Activated B cell treated with CpG ODN at 0.5 μM for 24 hours (primary cell): Measurements from ENCODE around the gene RILPL2. TPM values are rescaled to one million over a fixed set of nuclear protein-coding genes. Genes with fewer than 3 reads are reported as not detected.

Source experiments
- ATAC-seq: fragments of 200-7000 bp; cut with Tn5 transposase; one replicate; pipeline ENCODE4 v1.10.0; 2021; ENCODE audit warnings: low read depth, mild to moderate bottlenecking, moderate library complexity
- CTCF ChIA-PET: fragments of 350-600 bp; sonication (Branson Sonifier 250); formaldehyde crosslinking; loops from one replicate; lab custom pipeline; 2021; ENCODE audit warnings: antibody characterized with exemption; lab: Charles Lee
- POLR2A ChIA-PET: fragments of 350-600 bp; sonication (Branson Sonifier 250); formaldehyde crosslinking; loops from one replicate; lab custom pipeline; 2021; ENCODE audit warnings: antibody characterized with exemption; lab: Charles Lee
- DNase-seq: peaks from one replicate; pipeline ENCODE4 v3.0.0; 2022
- H3K27ac Mint-ChIP-seq: one replicate; pipeline ENCODE4 v1.8.0; 2020; ENCODE audit warnings: mixed read lengths
- H3K27me3 Mint-ChIP-seq: one replicate; pipeline ENCODE4 v1.8.0; 2021; ENCODE audit warnings: mixed read lengths
- H3K36me3 Mint-ChIP-seq: one replicate; pipeline ENCODE4 v1.8.0; 2021; ENCODE audit warnings: low read depth, mixed read lengths
- H3K4me1 Mint-ChIP-seq: one replicate; pipeline ENCODE4 v1.8.0; 2021; ENCODE audit warnings: mixed read lengths
- H3K4me3 Mint-ChIP-seq: one replicate; pipeline ENCODE4 v1.8.0; 2020; ENCODE audit warnings: mild to moderate bottlenecking, mixed read lengths
- H3K9me3 Mint-ChIP-seq: one replicate; pipeline ENCODE4 v1.8.0; 2020; ENCODE audit warnings: mixed read lengths
- CTCF ChIP-seq: fragments of 200-600 bp; IDR thresholded peaks from one replicate; pipeline ENCODE4 v1.8.0; 2022; ENCODE audit warnings: antibody characterized with exemption, mild to moderate bottlenecking
- intact Hi-C: fragments of 100-400 bp; cut with micrococcal nuclease; formaldehyde crosslinking; loops from one replicate; pipeline ENCODE4 v1.15.1; 2024
- total RNA-seq: library from RNA; stranded (reverse); gene quantifications from 2 replicates; pipeline ENCODE4 v1.2.3, GENCODE V29; 2022

Gene RILPL2
- total RNA-seq, 1 donor from 2014 or later, result 12.2 TPM

DNA sequence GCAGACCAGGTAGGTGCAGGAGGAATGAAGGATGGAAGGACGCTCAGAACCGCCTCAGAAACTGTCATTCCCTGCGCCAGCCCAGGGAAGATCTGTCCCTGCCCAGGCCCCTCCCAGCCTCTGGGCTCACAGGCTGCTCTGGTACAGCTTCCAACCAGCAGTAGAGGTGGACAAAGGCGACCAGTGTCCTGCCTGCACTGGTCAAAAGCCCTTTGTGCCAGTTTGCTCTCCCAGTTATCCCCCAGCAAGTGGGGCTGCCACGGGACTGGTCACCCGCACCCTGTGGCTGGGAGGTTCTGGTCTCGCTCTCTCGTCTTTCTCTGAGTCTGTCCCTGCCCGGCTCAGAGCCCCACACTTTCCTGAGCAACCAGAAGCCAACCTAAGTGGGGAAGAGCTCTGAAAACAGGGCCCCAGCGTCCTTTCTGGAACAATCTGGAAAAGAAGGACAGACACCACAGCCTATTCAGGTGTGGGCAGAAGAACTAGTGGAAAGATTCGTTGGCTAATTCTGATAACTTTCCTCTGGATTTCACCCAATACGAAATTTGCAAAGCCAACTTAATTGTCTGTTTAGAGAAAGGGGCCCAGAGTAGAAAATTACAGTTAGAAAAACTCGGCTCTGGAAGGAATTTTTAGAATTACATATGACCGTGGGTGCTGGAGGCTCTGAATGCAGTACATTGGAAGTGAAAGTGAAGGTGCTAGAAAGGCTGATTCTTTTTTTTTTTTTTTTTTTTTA is 43.1 kb upstream of the RILPL2 start:
- H3K4me3 Mint-ChIP-seq, result no peak overlapping the region
- no peak overlapping the region for H3K27ac Mint-ChIP-seq
- TF ChIP-seq CTCF, result no peak
- ChIA-PET POLR2A (interaction anchor here (0.6 kb wide), 2 partner anchors 20 to 35 kb away, joined by 4 to 5 read pairs; no protein-coding TSS in a partner anchor), CTCF (no interaction called here)
- DNase-seq (no peak), ATAC-seq (no peak)
- intact Hi-C loops, result loop anchor here (10.0 kb wide), 1 partner anchor 75 kb away; no protein-coding TSS in a partner anchor
- peaks cover 11% of the 10 kb centered on the region for H3K4me1 Mint-ChIP-seq
- H3K9me3 Mint-ChIP-seq, result no peaks in the 10 kb centered on the region
- H3K36me3 Mint-ChIP-seq, result peaks cover 6% of the 10 kb centered on the region
- no peaks in the 10 kb centered on the region for H3K27me3 Mint-ChIP-seq

DNA sequence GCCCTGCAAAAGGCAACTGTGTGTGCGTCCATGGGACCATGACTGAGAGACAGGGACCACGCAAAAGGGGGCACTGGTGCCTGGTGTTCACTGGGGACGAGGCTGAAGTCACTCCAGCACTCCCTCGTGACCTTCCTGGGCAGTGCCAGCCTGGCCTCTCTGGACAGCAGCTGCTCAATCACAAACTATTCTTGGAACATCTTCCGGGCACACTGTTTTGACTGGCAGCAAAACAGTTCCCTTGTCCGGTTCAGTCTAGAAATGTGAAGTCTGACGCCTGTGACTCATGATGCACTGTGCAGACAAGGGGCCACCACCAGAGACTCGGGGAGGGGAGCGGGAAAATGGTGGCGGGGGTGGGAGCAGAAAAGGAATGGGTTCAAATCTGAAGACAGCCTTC is 42.3 kb upstream of the RILPL2 start:
- no peak overlapping the region for H3K4me3 Mint-ChIP-seq
- no peaks in the 10 kb centered on the region for H3K27me3 Mint-ChIP-seq
- peaks cover 6% of the 10 kb centered on the region for H3K36me3 Mint-ChIP-seq
- DNase-seq, result no peak
- H3K9me3 Mint-ChIP-seq, result no peaks in the 10 kb centered on the region
- ChIA-PET POLR2A (no interaction called here), CTCF (no interaction called here)
- intact Hi-C loops, result no loop called here
- no peak for ATAC-seq
- no peak for TF ChIP-seq CTCF
- H3K4me1 Mint-ChIP-seq, result peaks cover 4% of the 10 kb centered on the region
- no peak overlapping the region for H3K27ac Mint-ChIP-seq

DNA sequence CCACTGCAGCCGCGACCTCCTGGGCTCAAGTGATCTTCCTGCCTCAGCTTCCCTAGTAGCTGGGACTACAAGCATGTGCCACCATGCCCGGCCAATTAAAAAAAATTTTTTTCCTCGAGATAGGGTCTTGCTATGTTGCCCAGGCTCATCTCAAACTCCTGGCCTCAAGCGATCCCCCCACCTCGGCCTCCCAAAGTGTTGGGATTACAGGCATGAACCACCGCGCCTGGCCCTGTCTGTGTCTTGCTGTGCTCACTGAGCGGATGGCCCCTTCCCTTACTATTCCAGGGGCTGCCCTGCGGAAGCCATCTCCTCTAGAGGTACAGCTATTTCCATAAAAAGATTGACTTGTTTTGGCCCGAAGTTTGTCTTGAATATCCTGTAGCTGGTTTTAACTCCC is 41.6 kb upstream of the RILPL2 start:
- DNase-seq, result no peak
- H3K4me3 Mint-ChIP-seq, result no peak overlapping the region
- peaks cover 6% of the 10 kb centered on the region for H3K36me3 Mint-ChIP-seq
- no peak for TF ChIP-seq CTCF
- intact Hi-C loops, result no loop called here
- no peak overlapping the region for H3K27ac Mint-ChIP-seq
- CTCF ChIA-PET, result no interaction called here
- peaks cover 1% of the 10 kb centered on the region for H3K4me1 Mint-ChIP-seq
- H3K27me3 Mint-ChIP-seq, result no peaks in the 10 kb centered on the region
- no peaks in the 10 kb centered on the region for H3K9me3 Mint-ChIP-seq
- no peak for ATAC-seq
- POLR2A ChIA-PET, result interaction anchor here (0.6 kb wide), 1 partner anchor 42 kb away, joined by 5 read pairs; the partner anchor contains the start of gene RILPL2

- H3K9me3 Mint-ChIP-seq, result no peaks in the 10 kb centered on the region
- H3K4me1 Mint-ChIP-seq, result peaks cover 1% of the 10 kb centered on the region
- ChIA-PET POLR2A (no interaction called here), CTCF (no interaction called here)
- DNase-seq (no peak), ATAC-seq (no peak)
- intact Hi-C loops, result no loop called here
- no peak for TF ChIP-seq CTCF
- H3K27ac Mint-ChIP-seq, result no peak overlapping the region
- H3K27me3 Mint-ChIP-seq, result no peaks in the 10 kb centered on the region
- no peak overlapping the region for H3K4me3 Mint-ChIP-seq
- peaks cover 23% of the 10 kb centered on the region for H3K36me3 Mint-ChIP-seq
Measured at GRCh38 chr12:123475246-123475703, 38.8 kb upstream of the RILPL2 start.

GRCh38 chr12:123474485-123475245 is 38.2 kb upstream of the RILPL2 start:
- ChIA-PET POLR2A (no interaction called here), CTCF (no interaction called here)
- Mint-ChIP-seq H3K4me3 (no peak overlapping the region), H3K36me3 (peaks cover 23% of the 10 kb centered on the region), H3K4me1 (no peaks in the 10 kb centered on the region), H3K27ac (no peak overlapping the region), H3K27me3 (no peaks in the 10 kb centered on the region), H3K9me3 (no peaks in the 10 kb centered on the region)
- intact Hi-C loops, result no loop called here
- no peak for ATAC-seq
- TF ChIP-seq CTCF, result no peak
- no peak for DNase-seq
